ENCODE results near the gene TRIP12.

GRCh38 chr2:229740279-229740678, 181.5 kb downstream of the TRIP12 start:
- TF ChIP-seq EP300 (IDR thresholded peaks at IDR 0.05) (no peak), CTCF (IDR thresholded peaks at IDR 0.05) (no peak), POLR2A (IDR thresholded peaks at IDR 0.05; ENCODE audit: low read depth) (no peak)

All from esophagus muscularis mucosa (tissue), 4 donors.